Astrocyte (in vitro differentiated cells and primary cell): ENCODE results near the gene LDOC1.

Experiments
- CTCF ChIP-seq: IDR thresholded peaks from 2 replicates; pipeline ENCODE4 v1.5.1; 2011; ENCODE audit warnings: low read depth, mild to moderate bottlenecking, inconsistent platforms, low read length, moderate library complexity; ENCODE audit not compliant: insufficient read depth
- EZH2 ChIP-seq: IDR thresholded peaks from 2 replicates; pipeline ENCODE4 v1.6.1; 2012; ENCODE audit warnings: mild to moderate bottlenecking, low read length, inconsistent platforms; ENCODE audit not compliant: insufficient read depth

DNA sequence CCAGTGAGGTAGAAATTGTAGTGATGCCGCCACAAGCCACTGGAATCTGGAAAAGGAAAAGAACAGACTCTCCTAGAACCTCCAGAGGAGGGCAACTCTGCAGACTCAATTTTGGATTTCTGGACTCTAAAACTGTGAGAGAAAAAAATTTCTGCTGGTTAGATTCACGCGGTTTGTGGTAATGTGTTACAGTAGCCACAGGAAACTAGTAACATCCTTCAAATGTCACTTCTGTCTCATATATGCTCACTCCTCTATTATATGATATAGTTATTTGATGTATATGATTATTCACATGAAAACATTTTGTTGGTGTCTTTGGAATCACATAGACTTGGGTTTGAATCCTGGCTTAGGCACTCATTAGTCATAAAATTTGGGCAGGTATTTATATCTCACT lies 18.8 kb downstream of the LDOC1 start:
- no peak for TF ChIP-seq CTCF
- TF ChIP-seq EZH2: no peak
